ENCODE results near the gene PHKA2. TPM values are rescaled to one million over a fixed set of nuclear protein-coding genes. Genes with fewer than 3 reads are reported as not detected.

PHKA2 gene
- total RNA-seq, 1 experiment from 2014 or later, result 18.1 TPM

DNA sequence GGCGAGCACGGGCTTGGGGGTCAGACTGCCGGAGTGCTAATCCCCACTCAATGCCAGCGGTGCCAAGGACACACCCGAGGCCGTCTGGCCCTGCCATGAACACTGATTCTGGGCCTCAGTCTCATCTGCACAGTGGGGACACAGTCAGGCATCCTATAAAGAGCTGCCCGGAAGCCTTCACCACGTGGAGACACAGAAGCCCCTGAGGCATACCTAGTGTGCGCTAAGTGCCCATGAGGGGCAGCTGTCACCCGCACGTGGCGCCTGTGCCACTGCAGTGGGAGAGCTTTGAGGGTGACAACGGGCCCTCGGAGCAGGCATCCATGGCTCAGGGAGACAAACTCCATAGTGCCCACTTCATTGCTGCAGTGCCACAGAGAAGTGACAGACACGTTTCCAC, 86.3 kb downstream of the PHKA2 start:
- Mint-ChIP-seq H3K4me3 (ENCODE audit: unreplicated experiment) (no peak overlapping the region), H3K27ac (ENCODE audit: low read depth, unreplicated experiment) (no peak overlapping the region), H3K4me1 (ENCODE audit: insufficient read depth, unreplicated experiment) (no peaks in the 10 kb centered on the region), H3K27me3 (ENCODE audit: insufficient read depth, unreplicated experiment) (no peaks in the 10 kb centered on the region), H3K36me3 (ENCODE audit: insufficient read depth, unreplicated experiment) (peaks cover 15% of the 10 kb centered on the region), H3K9me3 (ENCODE audit: unreplicated experiment) (no peaks in the 10 kb centered on the region)
- no peak for DNase-seq (ENCODE audit: unreplicated experiment)
- ChIA-PET CTCF (interaction anchor here (1.2 kb wide), 1 partner anchor 436 kb away, joined by 3 read pairs; no protein-coding TSS in a partner anchor), POLR2A (interaction anchor here (0.6 kb wide), 1 partner anchor 506 kb away, joined by 3 read pairs; no protein-coding TSS in a partner anchor)
- TF ChIP-seq, protein P1, sequence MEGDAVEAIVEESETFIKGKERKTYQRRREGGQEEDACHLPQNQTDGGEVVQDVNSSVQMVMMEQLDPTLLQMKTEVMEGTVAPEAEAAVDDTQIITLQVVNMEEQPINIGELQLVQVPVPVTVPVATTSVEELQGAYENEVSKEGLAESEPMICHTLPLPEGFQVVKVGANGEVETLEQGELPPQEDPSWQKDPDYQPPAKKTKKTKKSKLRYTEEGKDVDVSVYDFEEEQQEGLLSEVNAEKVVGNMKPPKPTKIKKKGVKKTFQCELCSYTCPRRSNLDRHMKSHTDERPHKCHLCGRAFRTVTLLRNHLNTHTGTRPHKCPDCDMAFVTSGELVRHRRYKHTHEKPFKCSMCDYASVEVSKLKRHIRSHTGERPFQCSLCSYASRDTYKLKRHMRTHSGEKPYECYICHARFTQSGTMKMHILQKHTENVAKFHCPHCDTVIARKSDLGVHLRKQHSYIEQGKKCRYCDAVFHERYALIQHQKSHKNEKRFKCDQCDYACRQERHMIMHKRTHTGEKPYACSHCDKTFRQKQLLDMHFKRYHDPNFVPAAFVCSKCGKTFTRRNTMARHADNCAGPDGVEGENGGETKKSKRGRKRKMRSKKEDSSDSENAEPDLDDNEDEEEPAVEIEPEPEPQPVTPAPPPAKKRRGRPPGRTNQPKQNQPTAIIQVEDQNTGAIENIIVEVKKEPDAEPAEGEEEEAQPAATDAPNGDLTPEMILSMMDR (IDR thresholded peaks at IDR 0.05; ENCODE audit: unreplicated experiment), result no peak
- intact Hi-C loops (cut with micrococcal nuclease), result no loop called here
- BruUV-seq (replicated peaks), result no TSS peak

DNA sequence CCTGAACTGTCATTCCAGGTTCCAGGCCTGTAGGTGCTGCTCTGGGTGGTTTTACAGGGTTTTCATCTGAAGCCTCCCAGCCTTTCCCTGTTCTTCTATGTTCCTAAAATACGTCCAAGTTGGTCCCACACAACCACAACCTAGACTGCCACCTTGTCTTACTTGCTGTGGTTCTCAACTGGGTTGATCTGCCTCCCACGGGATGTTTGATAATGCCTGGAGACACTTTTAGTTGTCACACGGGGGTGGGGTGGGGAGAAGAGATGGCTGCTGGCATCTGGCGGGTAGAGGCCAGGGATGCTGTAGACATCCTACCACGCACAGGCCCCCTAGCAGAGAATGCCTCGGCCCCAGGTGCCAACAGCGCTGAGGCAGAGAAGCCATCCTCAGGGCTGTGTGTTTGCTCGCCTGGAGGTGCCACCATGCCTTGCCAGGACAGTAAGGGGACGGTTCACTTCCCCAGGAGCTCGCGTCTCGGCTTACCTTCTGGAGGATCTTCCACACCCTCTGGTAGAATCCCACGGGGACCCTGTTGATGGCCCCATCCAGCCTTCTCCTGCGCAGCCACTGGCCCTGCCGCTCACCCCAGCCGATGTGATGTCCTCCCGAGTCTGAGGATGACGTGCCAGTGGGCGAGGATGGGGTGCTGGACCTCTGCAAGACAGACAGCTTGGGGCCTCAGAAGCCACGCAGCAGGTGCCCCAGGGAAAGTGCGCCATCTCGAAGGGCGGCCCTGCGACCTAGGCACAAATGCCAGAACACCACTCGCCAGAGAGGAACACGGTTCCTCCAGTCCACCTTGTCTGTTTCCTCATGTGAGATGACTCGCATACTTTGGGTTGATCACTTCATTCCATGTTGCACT, 87.0 kb downstream of the PHKA2 start:
- H3K36me3 Mint-ChIP-seq (ENCODE audit: insufficient read depth, unreplicated experiment), result peaks cover 20% of the 10 kb centered on the region
- H3K27ac Mint-ChIP-seq (ENCODE audit: low read depth, unreplicated experiment), result peak overlapping the region; percentile 85
- TF ChIP-seq, protein P1 (IDR thresholded peaks at IDR 0.05; ENCODE audit: unreplicated experiment), result no peak
- POLR2A ChIA-PET, result no interaction called here
- intact Hi-C loops (cut with micrococcal nuclease), result no loop called here
- no peaks in the 10 kb centered on the region for H3K27me3 Mint-ChIP-seq (ENCODE audit: insufficient read depth, unreplicated experiment)
- no peaks in the 10 kb centered on the region for H3K9me3 Mint-ChIP-seq (ENCODE audit: unreplicated experiment)
- CTCF ChIA-PET, result interaction anchor here (0.6 kb wide), 1 partner anchor 472 kb away, joined by 3 read pairs; no protein-coding TSS in a partner anchor
- no peak for DNase-seq (ENCODE audit: unreplicated experiment)
- no peaks in the 10 kb centered on the region for H3K4me1 Mint-ChIP-seq (ENCODE audit: insufficient read depth, unreplicated experiment)
- no peak overlapping the region for H3K4me3 Mint-ChIP-seq (ENCODE audit: unreplicated experiment)
- no TSS peak for BruUV-seq (replicated peaks)

DNA sequence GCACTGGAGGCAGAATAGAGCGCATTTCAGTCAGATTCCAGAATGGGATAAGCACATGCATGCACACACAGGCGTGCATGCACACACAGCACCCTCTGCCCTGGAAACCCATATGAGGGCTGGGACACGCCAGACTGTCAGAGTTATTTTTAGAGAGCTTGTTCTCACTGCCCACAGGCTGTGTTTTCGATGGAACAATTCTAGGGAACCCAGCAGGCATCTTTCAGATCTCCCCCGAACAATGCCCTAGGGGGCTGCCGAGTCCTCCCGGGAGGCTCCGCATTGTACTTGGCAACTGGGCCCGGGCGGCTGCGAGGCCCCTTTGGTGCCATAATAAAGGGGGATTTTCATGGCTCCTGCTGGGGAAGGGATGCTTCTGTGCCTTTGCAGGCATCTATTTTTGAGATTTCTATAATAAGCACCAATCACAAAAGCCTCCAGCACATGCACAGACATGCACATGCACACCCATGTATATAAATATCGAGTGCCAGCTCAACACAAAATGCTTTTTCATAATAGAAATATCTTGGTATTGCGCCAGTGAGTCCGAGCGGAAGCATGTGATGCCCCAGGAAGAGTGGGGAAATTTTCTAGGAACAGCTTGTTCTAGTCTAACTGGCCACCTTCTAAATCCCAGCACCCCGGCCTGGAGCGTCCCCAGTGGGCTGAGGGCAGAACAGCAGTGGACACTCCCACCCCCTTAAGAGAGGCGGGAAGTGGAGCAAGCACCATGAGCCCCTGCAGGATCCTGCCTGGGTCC, 88.5 kb downstream of the PHKA2 start:
- H3K36me3 Mint-ChIP-seq (ENCODE audit: insufficient read depth, unreplicated experiment), result peaks cover 12% of the 10 kb centered on the region
- no peaks in the 10 kb centered on the region for H3K9me3 Mint-ChIP-seq (ENCODE audit: unreplicated experiment)
- POLR2A ChIA-PET, result interaction anchor here (1.3 to 1.6 kb wide), 4 partner anchors 9 to 485 kb away, joined by 5 to 8 read pairs (median 6); no protein-coding TSS in a partner anchor
- peak; percentile 87 for DNase-seq (ENCODE audit: unreplicated experiment)
- H3K27ac Mint-ChIP-seq (ENCODE audit: low read depth, unreplicated experiment), result peak overlapping the region; percentile 85
- no peaks in the 10 kb centered on the region for H3K27me3 Mint-ChIP-seq (ENCODE audit: insufficient read depth, unreplicated experiment)
- no TSS peak for BruUV-seq (replicated peaks)
- CTCF ChIA-PET, result interaction anchor here (0.6 to 2.0 kb wide), 12 partner anchors 9 to 498 kb away, joined by 3 to 11 read pairs (median 3); no protein-coding TSS in a partner anchor
- TF ChIP-seq, protein P1 (IDR thresholded peaks at IDR 0.05; ENCODE audit: unreplicated experiment), result peak; percentile 37
- intact Hi-C loops (cut with micrococcal nuclease), result loop anchor here (1.0 to 2.0 kb wide), 2 partner anchors 470 to 485 kb away; partner anchors contain the start of gene CDKL5
- no peaks in the 10 kb centered on the region for H3K4me1 Mint-ChIP-seq (ENCODE audit: insufficient read depth, unreplicated experiment)
- no peak overlapping the region for H3K4me3 Mint-ChIP-seq (ENCODE audit: unreplicated experiment)

DNA sequence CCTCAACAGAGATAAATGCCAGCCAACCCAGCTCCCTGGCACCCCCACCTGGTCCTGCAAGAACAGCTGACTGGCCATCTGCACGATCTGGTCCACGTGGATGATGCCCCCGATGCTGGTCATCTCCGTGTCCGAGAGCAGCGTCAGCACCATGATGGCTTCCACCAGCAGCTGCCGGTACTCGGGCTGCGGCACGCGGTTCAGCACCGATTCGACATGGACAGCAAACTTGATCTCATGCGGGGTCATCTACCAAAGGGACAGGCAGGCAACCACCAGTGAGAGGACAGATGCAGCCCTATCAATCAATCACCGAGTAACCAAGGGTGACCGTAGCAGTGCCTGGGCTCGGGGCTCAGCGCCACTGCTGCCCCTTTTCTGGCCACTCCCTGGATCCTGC, 89.8 kb downstream of the PHKA2 start:
- Mint-ChIP-seq H3K36me3 (ENCODE audit: insufficient read depth, unreplicated experiment) (peaks cover 10% of the 10 kb centered on the region), H3K27ac (ENCODE audit: low read depth, unreplicated experiment) (no peak overlapping the region), H3K27me3 (ENCODE audit: insufficient read depth, unreplicated experiment) (no peaks in the 10 kb centered on the region), H3K9me3 (ENCODE audit: unreplicated experiment) (no peaks in the 10 kb centered on the region), H3K4me1 (ENCODE audit: insufficient read depth, unreplicated experiment) (no peaks in the 10 kb centered on the region), H3K4me3 (ENCODE audit: unreplicated experiment) (no peak overlapping the region)
- ChIA-PET CTCF (interaction anchor here (0.5 to 2.0 kb wide), 5 partner anchors 8 to 484 kb away, joined by 3 to 11 read pairs (median 3); no protein-coding TSS in a partner anchor), POLR2A (interaction anchor here (1.4 kb wide), 1 partner anchor 8 kb away, joined by 8 read pairs; no protein-coding TSS in a partner anchor)
- no peak for DNase-seq (ENCODE audit: unreplicated experiment)
- BruUV-seq (replicated peaks), result no TSS peak
- intact Hi-C loops (cut with micrococcal nuclease), result loop anchor here (2.0 kb wide), 1 partner anchor 483 kb away; no protein-coding TSS in a partner anchor
- TF ChIP-seq, protein P1 (IDR thresholded peaks at IDR 0.05; ENCODE audit: unreplicated experiment), result no peak
